ENCODE data around the gene SLC25A51. TPM values are rescaled to one million over a fixed set of nuclear protein-coding genes. Genes with fewer than 3 reads are reported as not detected.
"Not testable (repeated sequence)": the region's sequence is repeated elsewhere in the genome, so short reads cannot be mapped to it uniquely, and the experiment has no call there.

The SLC25A51 gene
- total and polyA plus RNA-seq, 2 experiments from 2014 or later: 10.4 to 29.2 TPM

DNA sequence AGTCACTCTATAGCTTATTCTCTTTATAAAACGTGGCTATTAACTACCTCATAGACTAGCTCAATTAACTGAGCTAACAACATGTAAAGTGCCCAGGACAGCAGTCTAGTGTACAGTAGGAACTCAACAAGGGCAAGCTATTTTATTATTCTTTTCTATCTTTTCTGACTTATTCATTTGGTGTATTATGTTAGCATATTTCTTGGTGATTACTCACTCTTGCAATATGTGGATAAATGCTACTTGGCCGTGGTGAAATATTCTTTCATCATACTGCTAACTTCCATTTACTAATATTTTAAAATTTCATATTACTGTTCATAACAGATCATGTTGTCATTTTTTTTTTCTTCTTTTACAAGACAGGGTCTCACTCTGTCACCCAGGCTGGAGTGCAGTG is 4.9 kb downstream of the SLC25A51 start:
- Histone ChIP-seq H3K79me2 (peaks cover 45% of the 10 kb centered on the region), H3K36me3 (replicated peaks; ENCODE audit: insufficient read depth, low read depth) (no peaks in the 10 kb centered on the region), H3K9me2 (replicated peaks; ENCODE audit: insufficient read depth) (no peaks in the 10 kb centered on the region), H3K27me3 (no peaks in the 10 kb centered on the region), H3K4me1 (ENCODE audit: insufficient read depth) (peaks cover 9% of the 10 kb centered on the region), H2AFZ (no peak overlapping the region), H4K20me1 (ENCODE audit: insufficient read depth, poor library complexity, severe bottlenecking) (peaks cover 2% of the 10 kb centered on the region), H3K4me3 (no peak overlapping the region), H3K27ac (no peak overlapping the region), H3K4me2 (no peak overlapping the region), H3K9me3 (ENCODE audit: low read depth) (no peaks in the 10 kb centered on the region)
- 96% methylated on average over 2 of the region's 2 CpGs for WGBS (ENCODE audit: low lambda C conversion rate, missing lambda C conversion rate)
- DNase-seq (ENCODE audit: low spot score): no peak
- TF ChIP-seq CTCF (IDR thresholded peaks at IDR 0.05; ENCODE audit: poor library complexity): no peak

DNA sequence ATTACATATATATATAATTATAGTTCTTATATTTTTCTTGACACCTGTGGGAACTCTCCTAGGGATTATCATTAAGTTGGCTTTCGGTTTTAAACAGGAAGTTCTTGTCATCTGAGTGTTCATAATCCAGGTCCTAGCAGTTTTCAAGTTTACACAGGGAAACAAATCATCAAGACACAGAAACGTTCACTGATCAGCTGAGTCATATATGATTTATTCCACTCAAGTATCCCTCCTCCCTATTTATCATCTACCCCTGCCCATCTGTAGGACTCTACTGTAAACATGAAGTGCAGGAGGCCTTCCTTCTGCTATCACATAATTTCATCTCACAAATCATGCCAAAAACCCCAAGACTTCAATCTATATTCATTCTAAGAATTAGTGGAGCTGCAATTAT is 6.3 kb downstream of the SLC25A51 start:
- 74% methylated on average over 2 of the region's 2 CpGs for WGBS (ENCODE audit: low lambda C conversion rate, missing lambda C conversion rate)
- peaks cover 38% of the 10 kb centered on the region for H3K79me2 ChIP-seq
- no peaks in the 10 kb centered on the region for H3K9me3 ChIP-seq (ENCODE audit: low read depth)
- H3K27ac ChIP-seq: no peak overlapping the region
- H3K4me1 ChIP-seq (ENCODE audit: insufficient read depth): peaks cover 9% of the 10 kb centered on the region
- no peak for TF ChIP-seq CTCF (IDR thresholded peaks at IDR 0.05; ENCODE audit: poor library complexity)
- no peak for TF ChIP-seq EZH2 (IDR thresholded peaks at IDR 0.05; ENCODE audit: borderline replicate concordance)
- no peak for TF ChIP-seq EZH2phosphoT487 (IDR thresholded peaks at IDR 0.05; ENCODE audit: low read depth, severe bottlenecking, unreplicated experiment)
- H2AFZ ChIP-seq: no peak overlapping the region
- peaks cover 3% of the 10 kb centered on the region for H3K36me3 ChIP-seq (replicated peaks; ENCODE audit: insufficient read depth, low read depth)
- no peaks in the 10 kb centered on the region for H3K27me3 ChIP-seq
- H3K4me3 ChIP-seq: no peak overlapping the region
- peaks cover 2% of the 10 kb centered on the region for H4K20me1 ChIP-seq (ENCODE audit: insufficient read depth, poor library complexity, severe bottlenecking)
- DNase-seq (ENCODE audit: low spot score): no peak
- no peaks in the 10 kb centered on the region for H3K9me2 ChIP-seq (replicated peaks; ENCODE audit: insufficient read depth)
- no peak overlapping the region for H3K4me2 ChIP-seq

DNA sequence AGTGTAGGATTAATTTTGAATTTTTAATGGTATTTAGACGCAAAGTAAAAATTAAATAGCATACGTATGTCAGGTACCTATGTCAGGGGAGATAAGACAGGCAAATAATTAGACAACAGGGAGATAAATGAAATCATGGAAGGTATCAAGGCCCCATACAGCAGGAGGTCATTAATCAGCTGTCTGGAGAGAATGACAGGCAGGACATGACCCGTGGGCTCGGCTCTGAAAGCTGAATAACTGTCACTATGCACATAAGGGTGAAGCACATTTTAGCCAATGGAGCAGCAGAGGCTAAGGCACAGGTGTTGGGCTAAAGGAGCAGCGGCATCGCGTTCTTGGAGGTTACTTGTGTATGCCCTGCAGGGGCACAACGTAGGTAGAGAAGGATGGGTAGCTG is 11.9 kb downstream of the SLC25A51 start:
- no peaks in the 10 kb centered on the region for H3K4me1 ChIP-seq (ENCODE audit: insufficient read depth)
- H3K27ac ChIP-seq: no peak overlapping the region
- peaks cover 3% of the 10 kb centered on the region for H3K36me3 ChIP-seq (replicated peaks; ENCODE audit: insufficient read depth, low read depth)
- TF ChIP-seq CTCF (IDR thresholded peaks at IDR 0.05; ENCODE audit: poor library complexity): no peak
- TF ChIP-seq EZH2phosphoT487 (IDR thresholded peaks at IDR 0.05; ENCODE audit: low read depth, severe bottlenecking, unreplicated experiment): no peak
- no peak for TF ChIP-seq EZH2 (IDR thresholded peaks at IDR 0.05; ENCODE audit: borderline replicate concordance)
- DNase-seq (ENCODE audit: low spot score): no peak
- no peaks in the 10 kb centered on the region for H3K9me2 ChIP-seq (replicated peaks; ENCODE audit: insufficient read depth)
- 96% methylated on average over 8 of the region's 8 CpGs for WGBS (ENCODE audit: low lambda C conversion rate, missing lambda C conversion rate)
- no peaks in the 10 kb centered on the region for H3K79me2 ChIP-seq
- H3K4me3 ChIP-seq: no peak overlapping the region
- H3K27me3 ChIP-seq: no peaks in the 10 kb centered on the region
- no peak overlapping the region for H3K4me2 ChIP-seq
- no peaks in the 10 kb centered on the region for H3K9me3 ChIP-seq (ENCODE audit: low read depth)
- no peak overlapping the region for H2AFZ ChIP-seq
- H4K20me1 ChIP-seq (ENCODE audit: insufficient read depth, poor library complexity, severe bottlenecking): no peaks in the 10 kb centered on the region

- not testable (repeated sequence) for H3K27me3 ChIP-seq; H3K4me1 ChIP-seq (ENCODE audit: insufficient read depth); H3K27ac ChIP-seq; H3K4me3 ChIP-seq; H3K36me3 ChIP-seq (replicated peaks; ENCODE audit: insufficient read depth, low read depth); H3K79me2 ChIP-seq; H2AFZ ChIP-seq; H3K9me2 ChIP-seq (replicated peaks; ENCODE audit: insufficient read depth); H4K20me1 ChIP-seq (ENCODE audit: insufficient read depth, poor library complexity, severe bottlenecking); H3K4me2 ChIP-seq; DNase-seq (ENCODE audit: low spot score); H3K9me3 ChIP-seq (ENCODE audit: low read depth)
- 98% methylated on average over 17 of the region's 17 CpGs for WGBS (ENCODE audit: low lambda C conversion rate, missing lambda C conversion rate)
Observed at GRCh38 chr9:37891042-37891441, 12.9 kb downstream of the SLC25A51 start.
